8988T (cell line): ENCODE results near the gene ZIC5.

Experiments
- DNase-seq: peaks from one replicate; pipeline ENCODE4 v3.0.0; 2011

The ZIC5 gene

DNA sequence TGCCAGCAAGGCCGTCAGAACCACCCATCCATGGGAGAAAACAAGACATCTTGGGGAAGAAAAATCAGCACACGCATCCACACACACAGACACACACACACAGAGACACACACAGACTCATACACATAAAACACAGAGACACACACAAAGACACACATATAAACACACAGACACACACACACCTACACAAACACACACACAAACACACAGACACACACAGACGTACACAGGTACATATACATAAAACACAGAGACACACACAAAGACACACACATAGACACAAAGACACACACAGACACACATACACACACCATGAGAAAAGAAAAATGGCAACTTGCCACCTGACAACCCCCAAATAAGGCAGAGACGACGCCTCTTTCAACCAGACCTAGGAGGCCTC is 40.6 kb downstream of the ZIC5 start:
- DNase-seq: no peak

DNA sequence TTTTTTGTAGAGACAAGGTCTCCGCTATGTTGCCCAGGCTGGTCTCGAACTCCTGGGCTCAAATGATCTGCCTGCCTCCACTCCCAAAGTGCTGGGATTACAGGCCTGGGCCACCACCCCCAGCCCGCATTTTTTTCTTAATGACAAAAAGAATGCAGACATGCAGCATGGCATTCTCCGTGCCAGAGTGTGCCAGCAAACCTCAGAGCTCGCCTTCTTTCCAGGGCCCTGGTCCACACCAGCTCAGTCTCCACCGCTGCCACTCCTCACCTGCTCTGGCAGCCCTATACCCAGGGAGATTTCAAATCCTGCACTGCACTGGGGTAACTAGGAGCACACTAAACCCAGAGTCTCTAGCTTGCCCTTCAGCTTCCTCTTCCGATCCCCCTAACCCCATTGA is 41.7 kb downstream of the ZIC5 start:
- DNase-seq: no peak

GRCh38 chr13:99926014-99926731 is 45.4 kb downstream of the ZIC5 start:
- peak; percentile 46 for DNase-seq

GRCh38 chr13:99923877-99924582 is 47.5 kb downstream of the ZIC5 start:
- DNase-seq: no peak

- no peak for DNase-seq
Measured at GRCh38 chr13:99922631-99923404, 48.7 kb downstream of the ZIC5 start.

DNA sequence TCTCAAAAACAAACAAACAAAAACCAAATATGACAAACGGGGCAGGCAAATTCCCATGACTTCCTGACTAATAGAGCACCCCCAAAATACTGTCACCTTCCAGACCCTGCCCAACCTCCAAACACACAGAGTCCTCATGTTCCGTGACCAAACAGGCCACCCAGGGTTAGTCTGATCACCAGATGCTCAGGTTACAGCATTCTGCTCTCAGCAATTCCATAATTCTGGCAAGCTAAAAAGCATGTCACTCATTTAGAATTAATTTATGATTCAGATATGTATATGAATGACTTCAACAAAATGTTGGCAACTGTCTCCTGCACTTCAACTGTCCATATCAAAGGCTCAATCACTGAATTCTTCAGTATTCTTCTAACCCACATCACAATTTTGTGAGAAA is 52.4 kb downstream of the ZIC5 start:
- no peak for DNase-seq

- peak; percentile 66 for DNase-seq
Measured at GRCh38 chr13:99916366-99917103, 55.0 kb downstream of the ZIC5 start.

GRCh38 chr13:99913167-99913566 is 58.4 kb downstream of the ZIC5 start:
- no peak for DNase-seq
